Measurements from ENCODE around the gene EDEM3.

DNA sequence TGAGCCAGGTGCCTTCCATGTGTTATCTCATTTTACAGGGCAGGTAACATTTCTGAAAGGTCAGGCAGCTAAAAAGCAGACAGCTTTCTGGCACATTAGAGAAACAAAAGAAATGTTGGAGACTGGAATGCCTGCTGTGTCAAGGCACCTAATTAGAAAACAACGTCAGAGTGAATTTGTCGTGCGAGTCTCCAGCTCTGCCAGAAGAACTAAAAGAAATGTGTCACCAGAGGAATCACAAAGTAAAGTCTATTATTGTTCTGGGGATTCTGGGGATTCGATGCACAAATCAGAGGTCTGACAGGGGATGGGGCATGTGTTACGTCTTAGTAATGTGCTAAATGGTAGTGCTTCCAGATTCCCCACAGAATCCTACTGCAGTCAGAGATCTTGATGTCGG, 89.3 kb downstream of the EDEM3 start:
- no peak for TF ChIP-seq EZH2 (IDR thresholded peaks at IDR 0.05)
- no peak for TF ChIP-seq POLR2AphosphoS5 (IDR thresholded peaks at IDR 0.05; ENCODE audit: borderline replicate concordance, low read depth, low read length)
- no peak for TF ChIP-seq FOXP2 (optimal IDR thresholded peaks at IDR 0.05; ENCODE audit: control extremely low read depth, extremely low read length, insufficient read depth)

Measured in SK-N-MC (cell line).